Ovary (tissue), 1 donor: ENCODE results near the gene BCOR.

Experiments
- EP300 ChIP-seq: sonication (generic); formaldehyde crosslinking; IDR thresholded peaks from one replicate; pipeline ENCODE4 v1.6.1; 2017; ENCODE audit warnings: antibody characterized with exemption
- POLR2A ChIP-seq: fragments of 450-650 bp; IDR thresholded peaks from one replicate; pipeline ENCODE4 v1.6.1; 2017; ENCODE audit warnings: antibody characterized with exemption, mild to moderate bottlenecking, moderate library complexity

DNA sequence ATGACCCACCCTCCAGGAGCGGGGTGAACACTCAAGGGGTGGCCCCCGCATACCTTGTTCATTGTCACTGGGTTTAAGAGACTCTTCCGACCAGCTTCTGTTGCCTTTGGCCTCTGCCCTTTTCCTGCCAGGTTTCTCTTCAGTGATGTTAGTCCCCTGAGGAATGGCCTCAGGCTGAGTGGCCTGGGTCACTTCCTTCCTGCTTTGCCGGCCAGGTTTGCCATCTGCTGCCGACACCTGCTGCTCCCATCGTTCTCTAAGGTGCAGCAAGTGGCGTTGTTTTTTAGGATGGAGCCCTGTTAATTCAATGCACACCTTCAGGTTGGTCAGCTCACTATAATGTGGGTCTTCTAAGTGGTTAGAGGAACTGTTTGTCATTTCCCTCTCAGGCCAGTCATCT is 34.2 kb downstream of the BCOR start:
- no peak for TF ChIP-seq EP300
- no peak for TF ChIP-seq POLR2A
